Measurements from ENCODE around the gene KSR2.
"Not testable (repeated sequence)": the region's sequence is repeated elsewhere in the genome, so short reads cannot be mapped to it uniquely, and the experiment has no call there.

KSR2 gene

GRCh38 chr12:117968826-117969659 lies at the start of gene KSR2:
TSS of gene KSR2 (minus strand) at chr12:117968990. CDS start at chr12:117968255, 735 bp downstream.
- DNase-seq = no peak

- no peak for DNase-seq
Observed at GRCh38 chr12:118017926-118018325, 49.1 kb upstream of the KSR2 start.

- DNase-seq = peak; percentile 94
Observed at GRCh38 chr12:118016424-118017264, 47.9 kb upstream of the KSR2 start, which contains the start of gene RFC5. TSS of gene RFC5 (plus strand) at chr12:118016703. CDS start at chr12:118016828, 125 bp downstream.

GRCh38 chr12:118015944-118016343 lies 47.2 kb upstream of the KSR2 start:
- DNase-seq = no peak

GRCh38 chr12:118015306-118015705 lies 46.5 kb upstream of the KSR2 start:
- DNase-seq = no peak

GRCh38 chr12:118013283-118013682 lies 44.5 kb upstream of the KSR2 start:
- DNase-seq = no peak

GRCh38 chr12:118011961-118012360 lies 43.2 kb upstream of the KSR2 start:
- no peak for DNase-seq

- DNase-seq = no peak
Observed at GRCh38 chr12:118011377-118011776, 42.6 kb upstream of the KSR2 start.

GRCh38 chr12:118010903-118011302 lies 42.1 kb upstream of the KSR2 start:
- DNase-seq = no peak

GRCh38 chr12:117999806-118000205 lies 31.0 kb upstream of the KSR2 start:
- DNase-seq = not testable (repeated sequence)

- no peak for DNase-seq
Observed at GRCh38 chr12:117998719-117999118, 29.9 kb upstream of the KSR2 start.

- no peak for DNase-seq
Observed at GRCh38 chr12:117994551-117995438, 26.0 kb upstream of the KSR2 start.

- peak; percentile 52 for DNase-seq
Observed at GRCh38 chr12:117986705-117987469, 18.1 kb upstream of the KSR2 start.

GRCh38 chr12:117985182-117985581 lies 16.4 kb upstream of the KSR2 start:
- DNase-seq = no peak

- DNase-seq = no peak
Observed at GRCh38 chr12:117981267-117981666, 12.5 kb upstream of the KSR2 start.

GRCh38 chr12:117980616-117981015 lies 11.8 kb upstream of the KSR2 start:
- peak; percentile 73 for DNase-seq

- no peak for DNase-seq
Observed at GRCh38 chr12:117977373-117977772, 8.6 kb upstream of the KSR2 start.

- DNase-seq = no peak
Observed at GRCh38 chr12:117975006-117975405, 6.2 kb upstream of the KSR2 start.

- no peak for DNase-seq
Observed at GRCh38 chr12:117972301-117972700, 3.5 kb upstream of the KSR2 start.

GRCh38 chr12:117970334-117970733 lies 1.5 kb upstream of the KSR2 start:
- no peak for DNase-seq

- DNase-seq = no peak
Observed at GRCh38 chr12:117968151-117968789, 520 bp downstream of the KSR2 start.
